ENCODE measurements around the gene ORC1. TPM values are rescaled to one million over a fixed set of nuclear protein-coding genes. Genes with fewer than 3 reads are reported as not detected.

The ORC1 gene
- 49.0 and 49.7 TPM in 2 replicates for total RNA-seq (2021; fragmentation: NEBNext Ultra II Directional; extraction: Animal tissue kit (Norgen Biotek cat#: 25700))
- 32.4 and 36.9 TPM in 2 replicates for polyA plus RNA-seq (2011; rRNA removed)
- polyA plus RNA-seq (2011; cell fraction: cytosol; rRNA removed): 41.1 TPM
- polyA plus RNA-seq (2011; cell fraction: nucleus; rRNA removed): 42.9 TPM
- 39.1 to 50.4 TPM (median 42.9 TPM) in 4 replicates for polyA plus RNA-seq (2012, experiment 1 of 2)
- polyA plus RNA-seq (2012, experiment 2 of 2): 22.3 TPM
- 28.4 TPM for polyA plus RNA-seq (2013, experiment 1 of 2)
- polyA plus RNA-seq (2013, experiment 2 of 2): 25.2 TPM
- polyA minus RNA-seq (2011; rRNA and poly(A)+ RNA removed): 67.7 and 79.8 TPM in 2 replicates
- polyA minus RNA-seq (2011; cell fraction: cytosol; rRNA and poly(A)+ RNA removed): 29.1 TPM
- 41.8 TPM for polyA minus RNA-seq (2011; cell fraction: nucleus; rRNA and poly(A)+ RNA removed)
- long read RNA-seq, experiment 1, transcript ORC1-202 (17 exons, 3,157 nt): major isoform, 18 of 63 reads
- long read RNA-seq, experiment 1, partial matches to known transcripts: 34 of 63 reads
- long read RNA-seq, experiment 1, other reads (novel, unspliced or antisense): 7 of 63 reads
- long read RNA-seq, experiment 2, transcript ORC1-202 (17 exons, 3,157 nt): major isoform, 5 of 12 reads
- long read RNA-seq, experiment 2, partial matches to known transcripts: 2 of 12 reads
- long read RNA-seq, experiment 2, other reads (novel, unspliced or antisense): 3 of 12 reads

GRCh38 chr1:52404116-52404974 is at the start of gene ORC1, which contains the start of gene PRPF38A:
TSS of gene ORC1 (minus strand) at chr1:52404423. CDS start at chr1:52402223, 2,200 bp downstream.
TSS of gene PRPF38A (plus strand) at chr1:52404602. CDS start at chr1:52404750, 148 bp downstream.
- Histone ChIP-seq H4K20me1 (replicated peaks in 1 of 2; ENCODE audit: control insufficient read depth in 1 of 2, insufficient read depth in 2 of 2, low read length in 2 of 2) (peaks cover 5 to 7% of the 10 kb centered on the region in 2 experiments), H3K4ac (replicated peaks; ENCODE audit: insufficient read length, low read depth, low read length) (no peak within 1 kb of the TSS), H3K4me2 (ENCODE audit: insufficient read depth in 1 of 2, low read depth in 2 of 2, low read length in 2 of 2) (peak within 1 kb of the TSS; percentile 71 to 82), H2BK20ac (ENCODE audit: low read length) (no peak within 1 kb of the TSS; the same call in 1 of the 2 replicates), H2AK5ac (ENCODE audit: low read depth, low read length) (peak within 1 kb of the TSS; percentile 34; the same call in 1 of the 2 replicates), H3K36me3 (ENCODE audit: control insufficient read depth in 2 of 4, insufficient read depth in 4 of 4, low read length in 3 of 4) (peaks cover 20 to 49% (median 44%) of the 10 kb centered on the region in 4 experiments), H4K91ac (replicated peaks; ENCODE audit: insufficient read length, low read length) (peak within 1 kb of the TSS; percentile 5), H3K23me2 (ENCODE audit: low read depth, low read length) (peaks cover 5% of the 10 kb centered on the region; the same call in 1 of the 2 replicates), H3K56ac (replicated peaks; ENCODE audit: insufficient read length, low read depth, low read length) (peak within 1 kb of the TSS; percentile 88), H2BK5ac (ENCODE audit: low read depth, low read length) (peak within 1 kb of the TSS; percentile 97), H3K9me3 (ENCODE audit: insufficient read depth in 2 of 2, low read depth in 1 of 2, low read length in 1 of 2) (no peaks in the 10 kb centered on the region), H2BK12ac (ENCODE audit: low read depth, low read length) (peak within 1 kb of the TSS; percentile 72; the same call in 1 of the 2 replicates), H3K4me3 (ENCODE audit: extremely low read depth in 1 of 4, insufficient read depth in 2 of 4, low read depth in 3 of 4, low read length in 4 of 4) (peak within 1 kb of the TSS; percentile 89 to 94 (median 91)), H2AFZ (ENCODE audit: low read length) (peak within 1 kb of the TSS; percentile 91), H3K23ac (ENCODE audit: insufficient read length) (no peak within 1 kb of the TSS), H4K5ac (ENCODE audit: insufficient read length, low read depth, low read length) (peak within 1 kb of the TSS; percentile 95), H3K27ac (ENCODE audit: low read depth, low read length) (peak within 1 kb of the TSS; percentile 97), H3K9ac (replicated peaks in 1 of 4; ENCODE audit: extremely low read depth in 1 of 4, low read depth in 3 of 4, low read length in 3 of 4) (peak within 1 kb of the TSS; percentile 89 to 98 (median 96)), H3K79me2 (ENCODE audit: control insufficient read depth in 1 of 2, insufficient read depth in 2 of 2, low read length in 2 of 2) (peaks cover 5 to 68% of the 10 kb centered on the region in 2 experiments; a peak in 3 of 4 replicates), H3K18ac (ENCODE audit: extremely low read depth, low read length) (peak within 1 kb of the TSS; percentile 84), H3K79me1 (ENCODE audit: low read depth, low read length) (0 out of 2 replicates have a peak, but pooled peaks cover 2% of the 10 kb centered on the region), H3K27me3 (replicated peaks in 1 of 4; ENCODE audit: control insufficient read depth in 3 of 4, extremely low read depth in 1 of 4, insufficient read depth in 3 of 4, low read length in 3 of 4) (no peaks in the 10 kb centered on the region), H3K14ac (ENCODE audit: insufficient read length) (no peak within 1 kb of the TSS), H3K4me1 (replicated peaks in 1 of 4; ENCODE audit: control insufficient read depth in 3 of 4, insufficient read depth in 4 of 4, low read length in 3 of 4) (peaks cover 0 to 7% (median 0%) of the 10 kb centered on the region in 4 experiments; a peak in 1 of 7 replicates), H2BK120ac (replicated peaks; ENCODE audit: low read depth, low read length) (no peak within 1 kb of the TSS), H2BK15ac (ENCODE audit: low read length) (0 out of 2 replicates have a peak within 1 kb of the TSS, but pooled peaks have one; percentile 20), H4K8ac (ENCODE audit: extremely low read depth, insufficient read depth, low read length) (peak within 1 kb of the TSS; percentile 99; the same call in 1 of the 2 replicates)
- DNase-seq (ENCODE audit: low read depth in 1 of 2, low spot score in 2 of 2): peak; percentile 92 to 98
- CTCF ChIA-PET (ENCODE audit: partially characterized antibody): interaction anchor here (0.9 to 1.8 kb wide), 6 partner anchors 11 to 281 kb away, joined by 3 to 5 read pairs (median 4); no protein-coding TSS in a partner anchor
- 1% methylated on average over 57 of the region's 57 CpGs; no CpG with 5 or more reads in 1 of the 2 experiments for WGBS, 2 experiments (ENCODE audit: extremely low coverage in 1 of 2, insufficient coverage in 1 of 2, insufficient read length in 1 of 2, insufficient replicate concordance in 2 of 2, low coverage in 1 of 2, low lambda C conversion rate in 2 of 2, missing lambda C conversion rate in 1 of 2)
- POLR2A ChIA-PET (ENCODE audit: partially characterized antibody): interaction anchor here (0.7 to 9.8 kb wide), 52 partner anchors 8 to 572 kb away, joined by 3 to 82 read pairs (median 4); partner anchors contain the start of genes BTF3L4, CC2D1B, KTI12 and SHISAL2A
- peak; percentile 81 for FAIRE-seq
- peak; percentile 80 for TF ChIP-seq SP1 (IDR thresholded peaks at IDR 0.05; ENCODE audit: low read depth, low read length)
- peak; percentile 85 for TF ChIP-seq TBP (IDR thresholded peaks at IDR 0.05; ENCODE audit: low read depth, low read length)
- 0 out of 2 replicates have a peak, but pooled peaks have one; percentile 6 for TF ChIP-seq JUN (IDR thresholded peaks at IDR 0.05; ENCODE audit: low read depth, low read length)
- TF ChIP-seq ATF2 (IDR thresholded peaks at IDR 0.05; ENCODE audit: low read length): peak; percentile 83
- TF ChIP-seq, protein P1, sequence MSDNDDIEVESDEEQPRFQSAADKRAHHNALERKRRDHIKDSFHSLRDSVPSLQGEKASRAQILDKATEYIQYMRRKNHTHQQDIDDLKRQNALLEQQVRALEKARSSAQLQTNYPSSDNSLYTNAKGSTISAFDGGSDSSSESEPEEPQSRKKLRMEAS (IDR thresholded peaks at IDR 0.05): peak; percentile 44; the same call in 1 of the 2 replicates
